Skeletal muscle satellite cell (primary cell): ENCODE results near the gene KLKB1.
A peak's percentile ranks its signal among the peaks of the same experiment; 100 is the strongest.
"Not testable (repeated sequence)": the region's sequence is repeated elsewhere in the genome, so short reads cannot be mapped to it uniquely, and the experiment has no call there.

ENCODE experiments used
- H3K27me3 ChIP-seq: 2 replicates; pipeline ENCODE4 v1.7.0; 2013; ENCODE audit warnings: low read length; ENCODE audit not compliant: control insufficient read depth, insufficient read depth
- H3K36me3 ChIP-seq: 2 replicates; pipeline ENCODE4 v1.7.0; 2013; ENCODE audit warnings: mild to moderate bottlenecking, control low read depth, low read length; ENCODE audit not compliant: insufficient read depth
- H3K4me1 ChIP-seq: 2 replicates; pipeline ENCODE4 v1.7.0; 2013; ENCODE audit warnings: low read length; ENCODE audit not compliant: control insufficient read depth, insufficient read depth
- H3K4me2 ChIP-seq: 2 replicates; pipeline ENCODE4 v1.7.0; 2013; ENCODE audit warnings: mild to moderate bottlenecking, low read length
- H3K4me3 ChIP-seq: 2 replicates; pipeline ENCODE4 v1.7.0; 2013; ENCODE audit warnings: low read length
- H3K9ac ChIP-seq: 2 replicates; pipeline ENCODE4 v1.7.0; 2013; ENCODE audit warnings: mild to moderate bottlenecking, low read depth, low read length, moderate library complexity
- H3K9me3 ChIP-seq: replicated peaks from 2 replicates; pipeline ENCODE4 v1.7.0; 2013; ENCODE audit warnings: mild to moderate bottlenecking, control low read depth, low read length

The KLKB1 gene

DNA sequence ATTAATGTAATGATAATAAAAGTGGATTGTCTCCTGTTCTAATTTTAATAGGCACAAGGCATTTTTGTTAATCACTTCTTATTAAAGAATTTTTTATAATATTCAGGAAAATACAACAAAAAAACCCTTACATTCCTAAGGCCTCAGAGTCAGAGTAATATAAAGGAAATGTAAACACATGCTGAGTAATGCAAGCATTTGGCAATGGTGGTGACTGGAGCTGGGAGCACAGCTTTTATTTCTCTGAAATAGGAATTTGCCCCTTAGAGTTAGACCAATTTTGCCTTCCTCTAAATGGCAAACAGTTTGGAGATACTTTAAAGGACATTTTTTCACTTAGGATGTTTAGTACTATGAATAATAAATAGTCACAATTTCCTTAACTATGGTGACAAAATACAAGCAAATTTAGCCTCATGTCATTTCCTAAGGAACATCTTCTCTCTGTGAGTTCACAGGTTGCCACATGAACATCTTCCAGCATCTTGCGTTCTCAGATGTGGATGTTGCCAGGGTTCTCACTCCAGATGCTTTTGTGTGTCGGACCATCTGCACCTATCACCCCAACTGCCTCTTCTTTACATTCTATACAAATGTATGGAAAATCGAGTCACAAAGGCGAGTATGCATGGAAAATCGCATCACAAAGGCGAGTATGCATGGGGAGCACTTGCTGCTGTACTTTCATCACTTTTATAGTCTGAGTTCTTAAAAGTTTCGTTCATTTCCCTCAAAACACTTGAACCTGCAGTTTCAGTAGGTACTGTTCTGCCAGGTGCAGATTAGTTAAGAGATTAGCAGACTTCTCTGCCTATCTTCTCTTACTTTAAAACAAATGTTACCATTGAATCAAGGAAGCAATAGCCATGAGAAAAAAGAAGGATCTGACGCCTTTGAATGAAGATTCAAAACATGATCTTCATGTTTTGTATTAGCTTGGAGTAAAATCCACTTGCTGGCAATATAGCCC, 22.8 kb downstream of the KLKB1 start:
- H3K27me3 ChIP-seq, result no peaks in the 10 kb centered on the region
- H3K9ac ChIP-seq, result no peak overlapping the region
- H3K4me3 ChIP-seq, result no peak overlapping the region
- no peak overlapping the region for H3K4me2 ChIP-seq
- H3K4me1 ChIP-seq, result no peaks in the 10 kb centered on the region
- no peaks in the 10 kb centered on the region for H3K36me3 ChIP-seq
- H3K9me3 ChIP-seq, result no peaks in the 10 kb centered on the region

DNA sequence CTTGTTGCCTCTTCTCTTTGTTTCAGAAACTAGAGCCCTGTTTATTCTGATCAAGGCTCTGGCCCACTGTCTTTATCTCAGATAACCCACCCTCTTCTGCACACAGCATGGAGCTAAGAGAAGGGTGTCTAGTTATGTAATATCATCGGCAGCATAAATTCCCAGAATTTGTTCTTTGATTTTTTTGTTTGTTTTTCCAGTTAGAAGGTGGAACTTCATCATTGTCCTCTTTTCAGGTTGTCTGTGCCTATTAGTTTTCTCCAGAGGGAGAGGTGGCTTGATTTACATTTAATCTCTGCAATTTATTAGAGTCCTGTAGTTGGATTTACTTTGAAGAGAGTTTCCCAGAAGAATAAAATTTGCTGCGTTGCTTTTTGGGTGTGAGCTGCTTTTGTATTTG, 23.5 kb downstream of the KLKB1 start:
- no peak overlapping the region for H3K4me3 ChIP-seq
- no peaks in the 10 kb centered on the region for H3K36me3 ChIP-seq
- no peaks in the 10 kb centered on the region for H3K27me3 ChIP-seq
- H3K4me2 ChIP-seq, result no peak overlapping the region
- no peaks in the 10 kb centered on the region for H3K4me1 ChIP-seq
- H3K9ac ChIP-seq, result no peak overlapping the region
- no peaks in the 10 kb centered on the region for H3K9me3 ChIP-seq

DNA sequence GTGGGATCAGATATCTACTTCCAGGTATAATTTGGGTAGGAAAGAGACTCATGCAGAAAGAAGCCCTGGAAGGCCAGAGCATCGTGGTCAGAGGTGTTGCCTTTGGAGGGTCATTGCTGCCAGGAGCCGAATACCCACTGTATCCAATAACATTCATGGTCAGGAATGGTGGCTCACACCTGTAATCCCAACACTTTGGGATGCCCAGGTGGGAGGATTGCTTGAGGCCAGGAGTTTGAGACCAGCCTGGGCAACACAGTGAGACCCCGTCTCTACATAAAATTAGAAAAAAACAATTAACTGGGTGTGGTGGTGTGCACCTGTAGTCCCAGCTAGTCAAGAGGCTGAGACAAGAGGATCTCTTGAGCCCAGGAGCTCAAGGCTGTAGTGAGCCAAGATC, 27.8 kb downstream of the KLKB1 start:
- Histone ChIP-seq H3K36me3 (no peaks in the 10 kb centered on the region), H3K4me3 (no peak overlapping the region), H3K27me3 (no peaks in the 10 kb centered on the region), H3K9me3 (no peaks in the 10 kb centered on the region), H3K9ac (no peak overlapping the region), H3K4me1 (no peaks in the 10 kb centered on the region), H3K4me2 (no peak overlapping the region)

GRCh38 chr4:186258216-186258811, 31.0 kb downstream of the KLKB1 start:
- Histone ChIP-seq H3K4me1 (no peaks in the 10 kb centered on the region), H3K27me3 (no peaks in the 10 kb centered on the region), H3K4me3 (no peak overlapping the region), H3K9me3 (no peaks in the 10 kb centered on the region), H3K9ac (no peak overlapping the region), H3K36me3 (no peaks in the 10 kb centered on the region), H3K4me2 (no peak overlapping the region)

DNA sequence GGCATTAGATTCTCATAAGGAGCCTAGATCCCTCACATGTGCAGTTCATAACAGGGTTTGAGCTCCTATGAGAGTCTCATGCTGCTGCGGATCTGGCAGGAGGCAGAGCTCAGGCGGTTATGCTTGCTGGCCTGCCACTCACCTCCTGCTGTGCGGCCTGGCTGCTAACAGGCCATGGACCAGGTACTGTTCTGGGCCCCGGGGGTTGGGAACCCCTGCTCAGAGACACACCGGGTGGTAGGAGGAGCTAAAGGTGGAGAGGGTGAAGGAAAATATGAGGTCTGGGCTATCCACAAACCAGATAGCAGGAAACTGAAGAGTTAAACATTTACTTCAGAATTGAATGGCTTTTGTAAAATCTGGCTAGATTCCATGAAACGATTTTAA, 32.8 kb downstream of the KLKB1 start:
- Histone ChIP-seq H3K9me3 (no peaks in the 10 kb centered on the region), H3K27me3 (no peaks in the 10 kb centered on the region), H3K4me2 (no peak overlapping the region), H3K4me1 (no peaks in the 10 kb centered on the region), H3K4me3 (no peak overlapping the region), H3K9ac (no peak overlapping the region), H3K36me3 (no peaks in the 10 kb centered on the region)

DNA sequence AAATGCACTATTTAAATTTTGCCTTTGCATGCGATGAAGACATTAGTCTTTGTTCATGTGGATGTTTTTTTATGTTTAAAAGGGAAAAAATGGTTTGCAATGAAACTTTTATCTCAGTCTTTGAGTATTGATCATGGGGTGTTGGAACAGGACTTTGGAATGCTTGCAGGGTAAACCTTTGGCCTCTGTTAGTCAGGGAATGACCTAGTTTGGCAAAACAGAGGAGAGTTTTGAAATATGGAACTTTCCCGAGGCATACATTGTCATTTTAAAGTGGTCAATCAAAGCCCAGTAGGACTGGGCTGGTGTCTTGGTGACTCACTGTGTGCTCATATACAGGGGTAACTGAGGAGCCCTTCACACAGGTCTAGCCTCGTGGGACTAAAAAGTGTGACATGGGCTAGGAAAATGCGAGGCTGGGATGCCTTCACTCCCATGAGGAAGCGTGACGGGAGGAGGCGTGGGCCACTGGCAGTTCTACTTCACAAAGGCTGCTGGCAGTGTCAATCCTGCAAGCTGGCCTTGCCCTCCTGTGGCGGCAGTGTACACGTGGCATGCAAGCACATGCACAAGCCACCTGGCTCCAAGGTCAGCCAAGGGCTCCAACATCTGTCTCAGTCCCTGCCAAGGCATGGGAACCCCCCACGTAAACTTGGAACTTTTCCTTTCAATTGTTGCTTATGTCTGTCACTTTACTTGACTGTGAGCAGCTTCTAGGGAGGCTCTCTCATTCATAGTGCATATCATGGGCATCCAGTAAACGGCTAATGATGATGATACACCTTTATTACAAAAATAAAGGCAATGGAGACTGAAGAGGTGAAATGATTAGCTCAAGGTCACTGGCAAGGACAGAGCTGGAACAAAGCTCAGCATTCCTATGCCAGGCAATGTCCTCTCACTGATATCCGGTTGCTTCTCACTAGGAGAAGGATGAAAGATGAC, 33.5 kb downstream of the KLKB1 start:
- H3K9me3 ChIP-seq, result no peaks in the 10 kb centered on the region
- H3K4me3 ChIP-seq, result no peak overlapping the region
- no peak overlapping the region for H3K9ac ChIP-seq
- H3K4me1 ChIP-seq, result no peaks in the 10 kb centered on the region
- H3K36me3 ChIP-seq, result no peaks in the 10 kb centered on the region
- no peaks in the 10 kb centered on the region for H3K27me3 ChIP-seq
- H3K4me2 ChIP-seq, result no peak overlapping the region

- no peaks in the 10 kb centered on the region for H3K36me3 ChIP-seq
- no peak overlapping the region for H3K4me2 ChIP-seq
- H3K4me3 ChIP-seq, result no peak overlapping the region
- H3K9me3 ChIP-seq, result no peaks in the 10 kb centered on the region
- H3K4me1 ChIP-seq, result no peaks in the 10 kb centered on the region
- H3K27me3 ChIP-seq, result peaks cover 10% of the 10 kb centered on the region
- no peak overlapping the region for H3K9ac ChIP-seq
These were observed 37.4 kb downstream of the KLKB1 start for GRCh38 chr4:186264660-186265059.

- not testable (repeated sequence) for H3K4me3 ChIP-seq, H3K9ac ChIP-seq, H3K4me1 ChIP-seq, H3K27me3 ChIP-seq, H3K9me3 ChIP-seq, H3K36me3 ChIP-seq, H3K4me2 ChIP-seq
These were observed 37.9 kb downstream of the KLKB1 start for GRCh38 chr4:186265250-186265649.

GRCh38 chr4:186265683-186266652, 38.7 kb downstream of the KLKB1 start, which contains the start of gene F11:
Gene F11 (plus strand): TSS chr4:186266189. CDS start chr4:186267137, 948 bp downstream.
- Histone ChIP-seq H3K27me3 (peaks cover 10% of the 10 kb centered on the region), H3K36me3 (no peaks in the 10 kb centered on the region), H3K4me2 (peak within 1 kb of the TSS; percentile 20), H3K9ac (no peak within 1 kb of the TSS), H3K4me3 (no peak within 1 kb of the TSS), H3K4me1 (no peaks in the 10 kb centered on the region), H3K9me3 (no peaks in the 10 kb centered on the region)

DNA sequence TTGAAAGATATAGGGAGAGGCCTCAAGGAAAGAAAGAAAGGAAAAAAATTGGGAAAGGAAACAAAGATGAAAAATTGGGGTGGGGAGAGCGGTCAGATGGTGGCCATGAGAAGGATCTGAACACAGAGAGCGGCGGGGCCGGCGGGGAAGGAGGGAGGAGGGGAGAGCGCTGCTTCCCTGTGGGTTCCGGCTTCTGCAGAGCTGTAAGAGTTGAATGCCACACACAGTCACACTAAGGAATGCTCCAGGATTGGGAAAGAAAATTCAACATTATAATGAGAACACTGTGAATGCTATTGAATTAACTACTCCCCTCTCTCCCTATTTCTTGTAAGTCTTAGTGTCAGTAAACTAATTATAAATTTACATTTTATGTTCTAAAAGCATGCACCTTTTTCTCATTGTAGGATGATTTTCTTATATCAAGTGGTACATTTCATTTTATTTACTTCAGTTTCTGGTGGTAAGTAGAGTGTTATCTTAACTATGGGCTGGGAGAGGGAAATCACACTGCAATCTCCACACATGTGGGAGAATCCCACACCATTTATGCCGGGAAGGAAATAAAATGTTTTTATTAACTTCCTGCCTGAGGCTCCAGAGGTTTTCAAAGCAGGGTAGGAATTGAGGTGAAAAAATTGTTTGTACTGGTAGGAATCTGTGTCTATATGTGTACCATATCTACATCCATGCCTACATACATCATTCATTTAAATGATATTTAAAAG, 39.6 kb downstream of the KLKB1 start:
- Histone ChIP-seq H3K4me1 (no peaks in the 10 kb centered on the region), H3K4me3 (no peak overlapping the region), H3K9me3 (no peaks in the 10 kb centered on the region), H3K4me2 (peak overlapping the region; percentile 20), H3K9ac (no peak overlapping the region), H3K36me3 (no peaks in the 10 kb centered on the region), H3K27me3 (peaks cover 10% of the 10 kb centered on the region)
